Right ventricle myocardium superior (tissue), 1 donor: ENCODE results near the gene VWA3B. TPM values are rescaled to one million over a fixed set of nuclear protein-coding genes. Genes with fewer than 3 reads are reported as not detected.

ENCODE experiments used
- ATAC-seq: fragments of 200-7000 bp; cut with Tn5 transposase; one replicate; pipeline ENCODE4 v1.9.1; 2020; ENCODE audit warnings: mild to moderate bottlenecking; ENCODE audit not compliant: poor library complexity
- DNase-seq: peaks from one replicate; pipeline ENCODE4 v3.0.0-alpha.2; 2020
- intact Hi-C: fragments of 100-400 bp; cut with DNase I; formaldehyde crosslinking; loops from one replicate; pipeline ENCODE4 v1.11.2; 2022
- total RNA-seq: library from RNA; stranded (reverse); fragmentation: NEBNext Ultra II Directional; extraction: Animal tissue kit (Norgen Biotek cat#: 25700); gene quantifications from one replicate; pipeline ENCODE4 v1.2.1, GENCODE V29; 2021
- donor health status: DM: no; HTN: yes; CAD: no; lungs with severe emphysema.

VWA3B gene
- total RNA-seq, 1 donor from 2014 or later: 0.32 TPM

GRCh38 chr2:98277162-98277859 is 190.3 kb downstream of the VWA3B start:
- intact Hi-C loops: no loop called here
- DNase-seq: no peak
- no peak for ATAC-seq

GRCh38 chr2:98278074-98278473 is 191.1 kb downstream of the VWA3B start:
- ATAC-seq: no peak
- intact Hi-C loops: no loop called here
- no peak for DNase-seq

- DNase-seq (no peak), ATAC-seq (no peak)
- intact Hi-C loops: no loop called here
These were observed 193.6 kb downstream of the VWA3B start for GRCh38 chr2:98280376-98281102.

- no peak for DNase-seq
These were observed 194.6 kb downstream of the VWA3B start for GRCh38 chr2:98281607-98282006.

GRCh38 chr2:98282109-98282508 is 195.1 kb downstream of the VWA3B start:
- DNase-seq (no peak), ATAC-seq (no peak)
- intact Hi-C loops: no loop called here

More at GRCh38 chr2:98281607-98282006, 194.6 kb downstream of the VWA3B start:
- intact Hi-C loops: no loop called here
- no peak for ATAC-seq

GRCh38 chr2:98293030-98293429 is 206.1 kb downstream of the VWA3B start:
- DNase-seq (no peak), ATAC-seq (no peak)
- intact Hi-C loops: no loop called here

GRCh38 chr2:98293931-98294687 is 207.1 kb downstream of the VWA3B start:
- DNase-seq (no peak), ATAC-seq (no peak)
- intact Hi-C loops: no loop called here

GRCh38 chr2:98294711-98295110 is 207.7 kb downstream of the VWA3B start:
- no peak for DNase-seq
- intact Hi-C loops: no loop called here
- no peak for ATAC-seq

GRCh38 chr2:98295275-98295674 is 208.3 kb downstream of the VWA3B start:
- DNase-seq (no peak), ATAC-seq (no peak)
- intact Hi-C loops: no loop called here

GRCh38 chr2:98295721-98296414 is 208.9 kb downstream of the VWA3B start:
- no peak for ATAC-seq

GRCh38 chr2:98296440-98296839 is 209.5 kb downstream of the VWA3B start:
- intact Hi-C loops: no loop called here
- ATAC-seq (no peak), DNase-seq (no peak)

More at GRCh38 chr2:98295721-98296414, 208.9 kb downstream of the VWA3B start:
- intact Hi-C loops: no loop called here
- no peak for DNase-seq

GRCh38 chr2:98297817-98298682 is 211.1 kb downstream of the VWA3B start:
- DNase-seq: no peak
- intact Hi-C loops: no loop called here
- no peak for ATAC-seq

GRCh38 chr2:98298683-98299164 is 211.8 kb downstream of the VWA3B start:
- DNase-seq: no peak
- no peak for ATAC-seq
- intact Hi-C loops: no loop called here

GRCh38 chr2:98299211-98299905 is 212.4 kb downstream of the VWA3B start:
- ATAC-seq (no peak), DNase-seq (no peak)
- intact Hi-C loops: no loop called here

GRCh38 chr2:98300141-98300874 is 213.3 kb downstream of the VWA3B start:
- ATAC-seq: no peak
- intact Hi-C loops: no loop called here

GRCh38 chr2:98301469-98301868 is 214.5 kb downstream of the VWA3B start:
- no peak for ATAC-seq
- intact Hi-C loops: no loop called here
- no peak for DNase-seq

More at GRCh38 chr2:98300141-98300874, 213.3 kb downstream of the VWA3B start:
- no peak for DNase-seq
